Tibial artery (tissue), 4 donors: Measurements from ENCODE around the gene IL1F10.

Source experiments
- DNase-seq, 2 donors: peaks; one replicate each; pipeline ENCODE4 v3.0.0-alpha.2; 2019
- H3K27ac ChIP-seq, 2 donors: fragments of 200-600 bp; sonication (generic) in 1 of 2; 1 replicate in 1 of 2; 2 replicates in 1 of 2; pipeline ENCODE4 v1.5.1; 2018 to 2019; ENCODE audit warnings: mild to moderate bottlenecking in 1 of 2
- H3K27me3 ChIP-seq, 2 donors: fragments of 200-600 bp; sonication (generic) in 1 of 2; one replicate each; pipeline versions ENCODE4 v1.5.1 to v1.6.0; 2016 to 2019
- H3K36me3 ChIP-seq, 3 donors: fragments of 200-600 bp; sonication (generic) in 2 of 3; one replicate each; pipeline ENCODE4 v1.5.1; 2016 to 2019; ENCODE audit warnings: mild to moderate bottlenecking in 2 of 3
- H3K4me1 ChIP-seq, 4 donors: fragments of 200-600 bp; sonication (generic) in 2 of 4; 1 replicate in 3 of 4; 2 replicates in 1 of 4; pipeline ENCODE4 v1.5.1; 2016 to 2019
- H3K4me3 ChIP-seq, 2 donors: fragments of 200-600 bp; sonication (generic) in 1 of 2; 1 replicate in 1 of 2; 2 replicates in 1 of 2; pipeline ENCODE4 v1.5.1; 2018 to 2019; ENCODE audit warnings: mild to moderate bottlenecking in 2 of 2
- H3K9me3 ChIP-seq, 3 donors: fragments of 200-600 bp; sonication (generic) in 1 of 3; one replicate each; pipeline ENCODE4 v1.5.1; 2016 to 2019
- CTCF ChIP-seq, 2 experiments: fragments of 200-600 bp in 1 of 2; fragments of 450-650 bp in 1 of 2; IDR thresholded peaks; one replicate each; pipeline ENCODE4 v1.5.1; 2017 to 2019; ENCODE audit warnings: antibody characterized with exemption in 2 of 2, mild to moderate bottlenecking in 1 of 2, moderate library complexity in 1 of 2
- intact Hi-C: fragments of 100-400 bp; cut with DNase I; formaldehyde crosslinking; loops from one replicate; pipeline ENCODE4 v1.15.0; 2023; ENCODE audit warnings: low total_unique reads

Gene IL1F10

GRCh38 chr2:113067681-113068080 lies at the start of gene IL1F10:
IL1F10 (plus strand) TSS chr2:113067970; CDS start chr2:113072739, 4,769 bp downstream.
- H3K9me3 ChIP-seq = no peaks in the 10 kb centered on the region
- H3K27ac ChIP-seq = no peak within 1 kb of the TSS
- no peak for TF ChIP-seq CTCF (IDR thresholded peaks at IDR 0.05)
- peaks cover 0 to under 1% of the 10 kb centered on the region in 2 donors for H3K27me3 ChIP-seq
- H3K4me1 ChIP-seq = no peaks in the 10 kb centered on the region
- H3K4me3 ChIP-seq = no peak within 1 kb of the TSS
- no peak for DNase-seq
- intact Hi-C loops = no loop called here
- no peaks in the 10 kb centered on the region for H3K36me3 ChIP-seq

- intact Hi-C loops = no loop called here
- no peaks in the 10 kb centered on the region for H3K9me3 ChIP-seq
- no peak for TF ChIP-seq CTCF (IDR thresholded peaks at IDR 0.05)
- H3K4me1 ChIP-seq = no peaks in the 10 kb centered on the region
- no peak overlapping the region for H3K4me3 ChIP-seq
- H3K27ac ChIP-seq = no peak overlapping the region
- H3K36me3 ChIP-seq = no peaks in the 10 kb centered on the region
- DNase-seq = no peak
- no peaks in the 10 kb centered on the region for H3K27me3 ChIP-seq
Measured at GRCh38 chr2:113018509-113018908, 49.3 kb upstream of the IL1F10 start.

GRCh38 chr2:113021312-113021711 lies 46.5 kb upstream of the IL1F10 start:
- H3K4me3 ChIP-seq = no peak overlapping the region
- no peaks in the 10 kb centered on the region for H3K4me1 ChIP-seq
- H3K27ac ChIP-seq = no peak overlapping the region
- H3K27me3 ChIP-seq = no peaks in the 10 kb centered on the region
- no peak for TF ChIP-seq CTCF (IDR thresholded peaks at IDR 0.05)
- intact Hi-C loops = no loop called here
- no peak for DNase-seq
- no peaks in the 10 kb centered on the region for H3K9me3 ChIP-seq
- no peaks in the 10 kb centered on the region for H3K36me3 ChIP-seq

- H3K9me3 ChIP-seq = no peaks in the 10 kb centered on the region
- no peaks in the 10 kb centered on the region for H3K4me1 ChIP-seq
- intact Hi-C loops = no loop called here
- H3K36me3 ChIP-seq = no peaks in the 10 kb centered on the region
- TF ChIP-seq CTCF (IDR thresholded peaks at IDR 0.05) = no peak
- no peak for DNase-seq
- no peak overlapping the region for H3K27ac ChIP-seq
- H3K27me3 ChIP-seq = peaks cover 0 to 2% of the 10 kb centered on the region in 2 donors
- H3K4me3 ChIP-seq = no peak overlapping the region
Measured at GRCh38 chr2:113024764-113025163, 43.0 kb upstream of the IL1F10 start.

GRCh38 chr2:113025737-113026136 lies 42.0 kb upstream of the IL1F10 start:
- DNase-seq = no peak
- H3K4me3 ChIP-seq = no peak overlapping the region
- H3K27me3 ChIP-seq = peaks cover 0 to 2% of the 10 kb centered on the region in 2 donors
- no peaks in the 10 kb centered on the region for H3K4me1 ChIP-seq
- no peak for TF ChIP-seq CTCF (IDR thresholded peaks at IDR 0.05)
- no peaks in the 10 kb centered on the region for H3K36me3 ChIP-seq
- H3K9me3 ChIP-seq = no peaks in the 10 kb centered on the region
- no peak overlapping the region for H3K27ac ChIP-seq
- intact Hi-C loops = no loop called here

- intact Hi-C loops = no loop called here
- DNase-seq = no peak
- TF ChIP-seq CTCF (IDR thresholded peaks at IDR 0.05) = no peak
Measured at GRCh38 chr2:113027691-113028090, 40.1 kb upstream of the IL1F10 start.

More at GRCh38 chr2:113027691-113028090, 40.1 kb upstream of the IL1F10 start:
- no peaks in the 10 kb centered on the region for H3K9me3 ChIP-seq
- H3K4me3 ChIP-seq = no peak overlapping the region
- H3K27me3 ChIP-seq = peaks cover 0 to 2% of the 10 kb centered on the region in 2 donors
- no peak overlapping the region for H3K27ac ChIP-seq
- H3K36me3 ChIP-seq = no peaks in the 10 kb centered on the region
- no peaks in the 10 kb centered on the region for H3K4me1 ChIP-seq
